Neutrophil (primary cell): ENCODE results near the gene FBXL17.

ENCODE experiments used
- H3K27ac ChIP-seq: fragments of 200-600 bp; sonication (generic); 2 replicates; pipeline ENCODE4 v1.5.1; 2016; ENCODE audit warnings: mild to moderate bottlenecking, moderate library complexity
- H3K27me3 ChIP-seq: fragments of 200-600 bp; sonication (generic); 2 replicates; pipeline ENCODE4 v1.6.0; 2016; ENCODE audit warnings: mild to moderate bottlenecking
- H3K36me3 ChIP-seq: fragments of 200-600 bp; sonication (generic); 2 replicates; pipeline ENCODE4 v1.5.1; 2017
- H3K4me1 ChIP-seq, 2 experiments: fragments of 200-600 bp in 1 of 2; sonication (generic) in 1 of 2; 1 replicate in 1 of 2; 2 replicates in 1 of 2; pipeline versions ENCODE4 v1.5.1 to v1.6.1; 2013 to 2016; ENCODE audit warnings: low read depth in 1 of 2, low read length in 1 of 2, mild to moderate bottlenecking in 1 of 2, moderate library complexity in 1 of 2; ENCODE audit not compliant: control insufficient read depth in 1 of 2, insufficient read depth in 1 of 2
- H3K4me3 ChIP-seq, 2 experiments: fragments of 200-600 bp in 1 of 2; sonication (generic) in 1 of 2; 1 replicate in 1 of 2; 2 replicates in 1 of 2; pipeline ENCODE4 v1.5.1; 2013 to 2016; ENCODE audit warnings: low read depth in 1 of 2, low read length in 1 of 2, mild to moderate bottlenecking in 1 of 2, moderate library complexity in 1 of 2
- H3K9me3 ChIP-seq: fragments of 200-600 bp; sonication (generic); 2 replicates; pipeline ENCODE4 v1.5.1; 2016
- CTCF ChIP-seq: fragments of 200-600 bp; sonication (generic); IDR thresholded peaks from 2 replicates; pipeline ENCODE4 v1.5.1; 2016; ENCODE audit warnings: antibody characterized with exemption

Gene FBXL17

GRCh38 chr5:108122702-108123101 is 259.2 kb downstream of the FBXL17 start:
- H3K9me3 ChIP-seq = no peaks in the 10 kb centered on the region
- no peak for TF ChIP-seq CTCF
- H3K36me3 ChIP-seq = no peaks in the 10 kb centered on the region
- no peak overlapping the region for H3K27ac ChIP-seq
- H3K4me1 ChIP-seq = no peaks in the 10 kb centered on the region
- no peaks in the 10 kb centered on the region for H3K27me3 ChIP-seq
- H3K4me3 ChIP-seq = no peak overlapping the region

- Histone ChIP-seq H3K4me3 (no peak overlapping the region), H3K4me1 (no peaks in the 10 kb centered on the region), H3K27ac (no peak overlapping the region), H3K36me3 (no peaks in the 10 kb centered on the region), H3K27me3 (no peaks in the 10 kb centered on the region), H3K9me3 (no peaks in the 10 kb centered on the region)
- no peak for TF ChIP-seq CTCF
Measured at GRCh38 chr5:108118813-108119514, 262.9 kb downstream of the FBXL17 start.

- no peaks in the 10 kb centered on the region for H3K36me3 ChIP-seq
- no peaks in the 10 kb centered on the region for H3K9me3 ChIP-seq
- no peaks in the 10 kb centered on the region for H3K27me3 ChIP-seq
- H3K4me3 ChIP-seq = no peak overlapping the region
- no peak for TF ChIP-seq CTCF
- no peak overlapping the region for H3K27ac ChIP-seq
- H3K4me1 ChIP-seq = no peaks in the 10 kb centered on the region
Measured at GRCh38 chr5:108115673-108116072, 266.2 kb downstream of the FBXL17 start.

- no peak overlapping the region for H3K27ac ChIP-seq
- H3K4me3 ChIP-seq = no peak overlapping the region
- H3K9me3 ChIP-seq = no peaks in the 10 kb centered on the region
- H3K27me3 ChIP-seq = no peaks in the 10 kb centered on the region
- H3K36me3 ChIP-seq = no peaks in the 10 kb centered on the region
- H3K4me1 ChIP-seq = no peaks in the 10 kb centered on the region
- TF ChIP-seq CTCF = no peak
Measured at GRCh38 chr5:108113950-108114349, 267.9 kb downstream of the FBXL17 start.

GRCh38 chr5:108111736-108112135 is 270.2 kb downstream of the FBXL17 start:
- no peak for TF ChIP-seq CTCF
- Histone ChIP-seq H3K4me1 (no peaks in the 10 kb centered on the region), H3K27ac (no peak overlapping the region), H3K36me3 (no peaks in the 10 kb centered on the region), H3K9me3 (no peaks in the 10 kb centered on the region), H3K27me3 (no peaks in the 10 kb centered on the region), H3K4me3 (no peak overlapping the region)
